GM12892 (cell line): Measurements from ENCODE around the gene NPAS2.

Experiments
- POLR2A ChIP-seq: IDR thresholded peaks from 2 replicates; pipeline ENCODE4 v1.6.1; 2011; ENCODE audit warnings: low read depth, low read length, control low read depth
- POLR2AphosphoS5 ChIP-seq: IDR thresholded peaks from 2 replicates; pipeline ENCODE4 v1.6.1; 2011; ENCODE audit warnings: low read depth, low read length, control low read depth
- TAF1 ChIP-seq: IDR thresholded peaks from 2 replicates; pipeline ENCODE4 v1.6.1; 2011; ENCODE audit warnings: low read depth, mild to moderate bottlenecking, control low read depth, low read length, borderline replicate concordance

DNA sequence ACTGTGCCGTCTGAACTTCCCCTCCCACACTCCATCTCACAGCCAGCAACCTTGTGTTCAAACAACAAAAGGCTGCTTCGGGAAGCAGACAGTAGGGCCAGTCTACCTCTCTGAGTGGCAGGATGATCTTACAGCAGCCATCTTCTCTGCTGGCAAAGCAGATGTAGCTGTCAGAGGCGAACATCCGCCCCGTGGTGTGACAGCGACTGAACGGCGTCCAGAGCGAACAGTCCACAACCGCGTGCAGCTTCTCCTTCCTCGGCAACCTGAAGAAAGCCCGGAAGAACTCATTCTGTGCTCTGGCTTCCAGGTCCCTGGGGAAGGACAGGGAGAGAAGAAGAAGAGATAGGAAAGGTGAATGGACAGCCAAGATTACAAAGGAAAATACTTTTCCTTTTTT, 220.1 kb downstream of the NPAS2 start:
- TF ChIP-seq TAF1 (no peak), POLR2A (no peak), POLR2AphosphoS5 (no peak)
